GM19025 (cell line): ENCODE measurements around the gene MYH7B.

Experiments
- ATAC-seq: cut with Tn5 transposase; IDR thresholded peaks from one replicate; pipeline ENCODE4 v1.9.1; 2021; ENCODE audit warnings: mild to moderate bottlenecking, low read depth, moderate library complexity; ENCODE audit not compliant: unreplicated experiment

The MYH7B gene

DNA sequence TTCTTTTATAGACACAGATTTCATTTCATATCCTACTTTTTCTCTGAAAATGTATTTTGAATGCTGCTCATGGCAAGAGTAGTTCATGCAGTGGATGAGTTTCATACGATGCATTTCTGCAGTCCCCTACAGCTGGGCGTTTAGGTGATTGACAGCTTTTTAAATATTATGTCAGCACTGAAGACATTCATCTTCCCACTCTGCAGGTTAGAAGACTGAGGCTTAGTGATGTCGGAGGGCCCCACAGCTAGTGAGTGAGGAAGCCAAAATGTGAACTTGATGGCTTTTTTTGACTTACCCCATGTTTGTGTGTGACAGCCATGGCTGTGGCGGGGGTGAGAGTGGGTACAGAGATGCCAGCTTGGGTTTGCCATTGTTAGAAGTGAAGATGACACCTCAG lies 33.5 kb downstream of the MYH7B start:
- ATAC-seq, result no peak

DNA sequence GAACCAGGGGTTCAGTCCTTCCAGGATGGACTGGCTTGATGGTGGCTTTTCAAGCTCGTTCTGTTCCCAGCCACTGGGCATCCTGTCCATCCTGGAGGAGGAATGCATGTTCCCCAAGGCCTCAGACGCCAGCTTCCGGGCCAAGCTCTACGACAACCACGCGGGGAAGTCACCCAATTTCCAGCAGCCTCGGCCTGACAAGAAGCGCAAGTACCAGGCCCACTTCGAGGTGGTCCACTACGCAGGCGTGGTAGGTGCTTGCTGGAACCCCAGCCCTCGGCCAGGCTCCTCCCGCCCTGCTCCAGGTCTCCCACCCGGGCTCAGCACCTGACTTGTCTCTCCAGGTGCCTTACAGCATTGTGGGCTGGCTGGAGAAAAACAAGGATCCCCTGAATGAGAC lies 34.0 kb downstream of the MYH7B start:
- ATAC-seq, result no peak

DNA sequence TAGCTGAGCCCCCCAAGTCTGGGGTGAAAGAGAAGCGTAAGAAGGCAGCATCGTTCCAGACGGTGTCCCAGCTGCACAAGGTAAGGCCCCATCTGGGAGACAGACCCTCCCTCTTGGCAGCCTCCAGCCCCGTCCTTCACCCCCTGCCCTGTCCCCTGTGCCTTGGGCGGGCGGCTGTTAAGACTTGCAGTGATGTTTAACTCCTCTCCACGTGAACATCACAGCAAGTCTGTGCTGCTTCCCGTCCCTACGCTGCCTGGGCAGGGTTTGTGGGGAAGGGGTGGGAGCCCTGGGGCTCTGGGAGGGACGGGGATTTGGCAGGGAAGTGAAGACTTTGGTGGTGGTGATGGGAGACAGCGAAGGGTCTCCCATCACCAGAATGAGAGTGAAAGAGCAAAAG lies 34.6 kb downstream of the MYH7B start:
- no peak for ATAC-seq

DNA sequence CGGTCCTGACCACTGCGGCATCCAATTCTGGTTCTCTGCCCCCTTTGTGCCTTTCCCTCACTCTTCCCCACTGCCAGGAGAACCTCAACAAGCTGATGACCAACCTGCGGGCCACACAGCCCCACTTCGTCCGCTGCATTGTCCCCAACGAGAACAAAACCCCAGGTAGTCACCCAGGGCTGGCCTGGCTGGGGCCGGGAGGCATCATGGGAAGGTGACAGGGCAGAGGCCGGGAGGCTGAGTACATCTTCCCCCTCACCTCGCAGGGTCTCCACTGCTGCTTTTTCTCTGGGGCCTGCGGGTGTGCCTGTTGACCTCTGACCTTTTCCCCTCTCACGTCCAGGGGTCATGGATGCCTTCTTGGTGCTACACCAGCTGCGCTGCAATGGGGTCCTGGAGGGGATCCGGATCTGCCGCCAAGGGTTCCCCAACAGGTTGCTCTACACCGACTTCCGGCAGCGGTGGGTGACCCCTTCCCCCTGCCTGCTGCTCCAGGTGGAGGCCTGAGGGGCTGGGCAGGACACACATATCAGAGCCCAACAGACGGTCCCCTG lies 35.1 kb downstream of the MYH7B start:
- no peak for ATAC-seq

DNA sequence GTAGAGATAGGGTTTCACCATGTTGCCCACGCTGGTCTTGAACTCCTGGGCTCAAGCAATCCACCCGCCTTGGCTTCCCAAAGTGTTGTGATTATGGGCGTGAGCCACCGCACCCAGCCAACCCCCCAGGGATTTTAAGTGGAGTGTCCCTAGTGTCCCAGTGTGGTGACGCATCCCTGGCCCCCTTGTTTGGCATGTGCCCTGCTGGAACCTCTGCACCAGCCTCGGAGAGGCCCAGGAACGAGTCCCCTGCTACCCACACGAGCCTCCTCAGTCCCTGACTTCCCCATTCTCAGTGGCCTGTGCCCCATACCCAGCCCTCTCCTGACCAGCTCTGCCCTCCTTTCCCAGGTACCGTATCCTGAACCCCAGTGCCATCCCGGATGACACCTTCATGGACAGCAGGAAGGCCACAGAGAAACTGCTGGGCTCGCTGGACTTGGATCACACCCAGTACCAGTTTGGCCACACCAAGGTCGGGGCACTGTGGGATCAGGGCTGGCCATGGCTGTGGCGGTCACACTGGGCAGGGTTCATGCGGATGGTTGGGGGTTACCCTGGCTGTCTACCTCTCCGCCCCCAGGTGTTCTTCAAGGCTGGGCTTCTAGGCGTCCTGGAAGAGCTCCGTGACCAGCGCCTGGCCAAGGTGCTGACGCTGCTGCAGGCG lies 37.2 kb downstream of the MYH7B start:
- ATAC-seq, result no peak

DNA sequence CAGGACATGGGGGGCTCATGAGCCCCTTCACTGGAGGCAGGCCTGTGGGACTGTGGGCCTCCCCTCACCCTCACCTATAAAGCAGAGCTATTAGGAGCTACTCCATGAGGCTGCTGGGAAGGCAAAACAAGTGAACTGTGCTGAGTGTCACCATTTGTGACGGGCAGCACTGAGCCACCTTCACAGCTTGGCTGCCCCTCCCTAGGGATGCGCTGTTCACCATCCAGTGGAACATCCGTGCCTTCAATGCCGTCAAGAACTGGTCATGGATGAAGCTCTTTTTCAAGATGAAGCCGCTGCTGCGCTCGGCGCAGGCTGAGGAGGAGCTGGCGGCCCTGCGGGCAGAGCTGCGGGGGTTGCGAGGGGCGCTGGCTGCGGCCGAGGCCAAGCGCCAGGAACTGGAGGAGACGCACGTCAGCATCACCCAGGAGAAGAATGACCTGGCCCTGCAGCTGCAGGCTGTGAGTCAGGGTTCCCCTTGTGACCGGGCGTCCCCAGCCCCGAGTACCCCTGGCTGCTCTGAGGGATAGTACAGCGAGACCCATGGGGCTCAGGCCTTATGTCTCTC lies 38.4 kb downstream of the MYH7B start:
- ATAC-seq, result no peak

DNA sequence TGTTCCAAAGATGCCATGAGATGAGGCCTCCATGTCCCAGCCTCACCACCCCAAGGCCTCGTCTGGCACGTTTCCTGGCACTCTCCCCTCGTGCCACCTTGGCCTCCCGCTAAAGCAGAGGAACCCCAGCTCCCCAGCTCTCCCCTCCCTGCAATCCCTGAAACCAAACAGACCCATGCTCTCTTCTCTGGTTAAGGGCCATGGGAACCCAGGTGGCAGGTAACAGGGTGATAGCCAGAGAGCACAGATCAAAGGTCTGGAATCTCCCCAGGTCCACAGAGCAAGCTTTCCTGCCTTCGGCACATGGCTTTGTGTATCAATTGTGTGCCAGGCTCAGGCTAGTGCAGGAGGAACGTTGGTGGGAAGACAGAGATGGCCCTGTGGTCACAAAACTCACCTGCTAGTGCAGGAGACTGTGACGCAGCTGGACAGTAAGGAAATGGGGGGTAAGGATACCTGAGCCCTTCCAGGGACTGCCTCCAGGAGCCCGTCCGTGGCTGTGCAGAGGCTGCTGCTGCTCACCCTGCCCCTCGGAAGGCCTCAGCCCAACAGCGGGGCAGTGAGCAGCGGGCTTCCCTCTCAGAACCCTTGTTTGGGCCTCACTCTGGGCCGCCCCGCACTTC lies 39.0 kb downstream of the MYH7B start:
- ATAC-seq, result no peak

DNA sequence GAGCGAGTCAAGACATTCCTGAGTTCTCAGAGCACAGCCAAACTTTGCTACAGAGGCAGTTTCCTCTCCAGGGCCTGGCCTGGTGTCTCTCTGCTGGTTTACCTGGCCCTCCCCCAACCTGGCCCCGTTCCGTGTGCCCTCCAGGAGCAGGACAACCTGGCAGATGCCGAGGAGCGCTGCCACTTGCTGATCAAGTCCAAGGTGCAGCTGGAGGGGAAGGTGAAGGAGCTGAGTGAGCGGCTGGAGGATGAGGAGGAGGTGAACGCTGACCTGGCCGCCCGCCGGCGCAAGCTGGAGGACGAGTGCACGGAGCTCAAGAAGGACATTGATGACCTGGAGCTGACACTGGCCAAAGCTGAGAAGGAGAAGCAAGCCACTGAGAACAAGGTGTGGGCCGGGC lies 39.5 kb downstream of the MYH7B start:
- no peak for ATAC-seq

DNA sequence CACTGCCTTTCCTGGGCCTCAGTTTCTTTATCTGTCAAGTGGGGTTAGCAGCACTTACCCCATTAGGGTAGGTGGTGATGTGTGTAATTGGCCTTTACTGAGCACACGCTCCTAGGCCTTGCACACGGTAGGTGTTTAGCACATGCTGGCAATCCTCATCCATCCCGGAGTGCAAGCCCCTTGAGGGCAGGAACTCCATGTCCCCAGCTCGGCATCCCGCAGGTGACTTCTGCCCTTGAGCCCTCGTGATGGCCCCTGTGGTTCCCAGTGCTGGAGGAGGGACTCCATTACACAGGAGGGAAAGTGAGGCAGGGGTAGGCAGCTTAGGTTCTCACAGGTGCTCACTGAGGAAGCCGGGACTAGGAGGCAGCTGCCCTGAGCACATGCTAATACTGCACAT lies 40.0 kb downstream of the MYH7B start:
- no peak for ATAC-seq

DNA sequence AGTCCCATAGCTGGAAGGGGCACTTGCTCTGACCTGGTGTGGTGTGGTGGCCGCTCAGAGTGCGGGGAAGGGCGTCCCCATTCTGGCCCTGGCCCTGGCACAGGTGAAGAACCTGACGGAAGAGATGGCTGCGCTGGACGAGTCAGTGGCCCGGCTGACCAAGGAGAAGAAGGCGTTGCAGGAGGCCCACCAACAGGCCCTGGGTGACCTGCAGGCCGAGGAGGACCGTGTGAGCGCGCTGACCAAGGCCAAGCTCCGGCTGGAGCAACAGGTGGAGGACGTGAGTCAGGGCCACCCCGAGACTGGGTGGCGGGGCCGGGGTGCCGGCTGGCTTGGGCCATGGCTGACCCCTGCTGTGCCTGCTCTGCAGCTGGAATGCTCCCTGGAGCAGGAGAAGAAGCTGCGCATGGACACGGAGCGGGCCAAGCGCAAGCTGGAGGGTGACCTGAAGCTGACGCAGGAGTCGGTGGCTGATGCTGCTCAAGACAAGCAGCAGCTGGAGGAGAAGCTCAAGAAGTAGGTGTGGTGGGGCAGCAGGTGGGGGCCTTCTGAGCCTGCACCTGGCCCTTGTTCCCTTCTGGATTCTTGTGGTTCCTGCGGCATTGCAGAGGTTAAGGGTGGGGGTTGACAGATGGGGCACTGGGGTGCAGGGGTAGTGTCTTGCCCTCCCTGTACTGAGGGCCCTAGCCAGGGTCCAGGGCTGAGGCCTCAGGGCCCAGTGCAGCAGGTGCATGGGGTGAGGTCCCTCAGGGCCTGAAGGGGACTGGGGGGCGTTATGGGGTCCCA lies 40.8 kb downstream of the MYH7B start:
- ATAC-seq, result no peak

DNA sequence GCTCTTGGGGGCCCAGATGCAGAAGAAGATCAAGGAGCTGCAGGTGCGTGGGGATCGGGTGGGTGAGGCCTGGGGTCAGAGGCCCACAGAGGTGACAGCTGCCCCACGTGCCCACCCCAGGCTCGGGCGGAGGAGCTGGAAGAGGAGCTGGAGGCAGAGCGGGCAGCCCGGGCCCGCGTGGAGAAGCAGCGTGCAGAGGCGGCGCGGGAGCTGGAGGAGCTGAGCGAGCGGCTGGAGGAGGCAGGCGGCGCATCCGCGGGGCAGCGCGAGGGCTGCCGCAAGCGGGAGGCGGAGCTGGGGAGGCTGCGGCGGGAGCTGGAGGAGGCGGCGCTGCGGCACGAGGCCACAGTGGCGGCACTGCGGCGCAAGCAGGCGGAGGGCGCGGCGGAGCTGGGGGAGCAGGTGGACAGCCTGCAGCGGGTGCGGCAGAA lies 41.5 kb downstream of the MYH7B start:
- ATAC-seq, result no peak

DNA sequence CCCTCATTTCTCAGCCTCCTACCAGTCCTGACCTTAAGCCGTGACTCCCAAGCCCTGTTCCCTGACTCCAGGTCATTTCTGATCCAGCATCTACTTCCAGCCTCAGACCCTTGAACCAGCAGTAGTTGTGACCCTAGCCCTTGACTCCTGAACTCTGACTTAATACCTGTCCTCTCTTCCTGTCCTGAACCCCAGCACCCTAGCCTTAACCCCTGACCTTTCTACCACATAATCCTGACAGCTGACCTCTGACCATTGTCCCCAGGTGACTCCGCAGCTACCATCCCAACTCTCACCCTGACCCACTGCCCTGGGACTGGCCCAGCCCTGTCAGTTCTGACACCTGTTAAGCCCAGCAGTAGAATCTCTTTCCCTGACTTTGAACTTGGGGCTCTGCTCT lies 42.1 kb downstream of the MYH7B start:
- ATAC-seq, result no peak

DNA sequence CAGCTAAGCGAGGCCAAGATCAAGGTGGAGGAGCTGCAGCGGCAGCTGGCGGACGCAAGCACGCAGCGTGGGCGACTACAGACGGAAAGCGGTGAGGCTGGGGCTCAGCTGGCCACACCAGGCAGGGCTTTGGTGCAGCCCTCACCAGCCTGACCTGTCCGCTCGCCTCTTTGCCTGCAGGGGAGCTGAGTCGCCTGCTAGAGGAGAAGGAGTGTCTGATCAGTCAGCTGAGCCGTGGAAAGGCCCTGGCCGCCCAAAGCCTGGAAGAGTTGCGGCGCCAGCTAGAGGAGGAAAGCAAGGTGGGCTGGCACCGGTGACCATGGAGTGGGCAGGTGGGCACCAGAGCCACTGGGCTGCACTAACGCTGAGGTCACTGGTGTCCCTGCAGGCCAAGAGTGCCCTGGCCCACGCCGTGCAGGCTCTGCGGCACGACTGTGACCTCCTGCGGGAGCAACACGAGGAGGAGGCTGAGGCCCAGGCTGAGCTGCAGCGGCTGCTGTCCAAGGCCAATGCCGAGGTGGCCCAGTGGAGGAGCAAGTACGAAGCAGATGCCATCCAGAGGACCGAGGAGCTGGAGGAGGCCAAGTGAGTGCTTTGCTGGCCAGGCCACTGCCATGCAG lies 42.8 kb downstream of the MYH7B start:
- no peak for ATAC-seq

DNA sequence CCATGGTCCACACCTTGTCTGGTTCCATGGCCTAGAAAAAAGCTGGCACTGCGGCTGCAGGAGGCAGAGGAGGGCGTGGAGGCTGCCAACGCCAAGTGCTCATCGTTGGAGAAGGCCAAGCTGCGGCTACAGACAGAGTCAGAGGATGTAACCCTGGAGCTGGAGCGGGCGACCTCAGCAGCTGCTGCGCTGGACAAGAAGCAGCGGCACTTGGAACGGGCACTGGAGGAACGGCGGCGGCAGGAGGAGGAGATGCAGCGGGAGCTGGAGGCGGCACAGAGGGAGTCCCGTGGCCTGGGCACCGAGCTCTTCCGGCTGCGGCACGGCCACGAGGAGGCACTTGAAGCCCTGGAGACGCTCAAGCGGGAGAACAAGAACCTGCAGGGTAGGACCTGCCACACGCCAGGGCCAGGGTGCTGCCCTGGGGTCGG lies 43.4 kb downstream of the MYH7B start:
- no peak for ATAC-seq

DNA sequence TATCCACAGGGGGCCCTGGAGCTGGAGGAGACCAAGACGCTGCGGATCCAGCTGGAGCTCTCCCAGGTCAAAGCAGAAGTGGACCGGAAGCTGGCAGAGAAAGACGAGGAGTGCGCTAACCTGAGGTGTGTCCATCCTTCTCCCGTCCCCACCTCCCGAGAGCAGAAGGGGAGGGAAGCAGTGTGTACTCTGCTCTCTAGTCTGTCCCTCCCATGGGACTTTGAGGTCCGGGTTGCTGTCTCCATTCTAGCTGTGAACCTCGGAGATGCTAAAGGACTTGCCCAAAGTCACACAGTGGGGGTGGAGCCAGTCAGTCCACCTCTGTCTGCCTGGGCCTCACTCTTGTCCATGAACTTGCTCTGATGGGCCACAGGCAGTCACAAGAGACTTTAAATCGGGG lies 44.1 kb downstream of the MYH7B start:
- no peak for ATAC-seq

DNA sequence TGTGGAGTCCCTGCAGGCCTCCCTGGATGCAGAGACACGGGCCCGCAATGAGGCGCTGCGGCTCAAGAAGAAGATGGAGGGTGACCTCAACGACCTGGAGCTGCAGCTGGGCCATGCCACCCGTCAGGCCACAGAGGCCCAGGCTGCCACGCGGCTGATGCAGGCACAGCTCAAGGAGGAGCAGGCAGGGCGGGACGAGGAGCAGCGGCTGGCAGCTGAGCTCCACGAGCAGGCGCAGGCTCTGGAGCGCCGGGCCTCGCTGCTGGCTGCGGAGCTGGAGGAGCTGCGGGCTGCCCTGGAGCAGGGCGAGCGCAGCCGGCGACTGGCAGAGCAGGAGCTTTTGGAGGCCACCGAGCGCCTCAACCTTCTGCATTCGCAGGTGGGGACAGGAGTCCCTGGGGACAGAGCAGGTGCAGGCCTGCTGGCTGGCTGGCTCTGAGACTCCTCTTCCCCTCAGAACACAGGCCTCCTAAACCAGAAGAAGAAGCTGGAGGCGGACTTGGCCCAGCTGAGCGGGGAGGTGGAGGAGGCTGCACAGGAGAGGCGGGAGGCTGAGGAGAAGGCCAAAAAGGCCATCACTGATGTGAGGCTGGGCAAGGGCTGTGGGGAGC lies 44.7 kb downstream of the MYH7B start:
- ATAC-seq, result no peak

DNA sequence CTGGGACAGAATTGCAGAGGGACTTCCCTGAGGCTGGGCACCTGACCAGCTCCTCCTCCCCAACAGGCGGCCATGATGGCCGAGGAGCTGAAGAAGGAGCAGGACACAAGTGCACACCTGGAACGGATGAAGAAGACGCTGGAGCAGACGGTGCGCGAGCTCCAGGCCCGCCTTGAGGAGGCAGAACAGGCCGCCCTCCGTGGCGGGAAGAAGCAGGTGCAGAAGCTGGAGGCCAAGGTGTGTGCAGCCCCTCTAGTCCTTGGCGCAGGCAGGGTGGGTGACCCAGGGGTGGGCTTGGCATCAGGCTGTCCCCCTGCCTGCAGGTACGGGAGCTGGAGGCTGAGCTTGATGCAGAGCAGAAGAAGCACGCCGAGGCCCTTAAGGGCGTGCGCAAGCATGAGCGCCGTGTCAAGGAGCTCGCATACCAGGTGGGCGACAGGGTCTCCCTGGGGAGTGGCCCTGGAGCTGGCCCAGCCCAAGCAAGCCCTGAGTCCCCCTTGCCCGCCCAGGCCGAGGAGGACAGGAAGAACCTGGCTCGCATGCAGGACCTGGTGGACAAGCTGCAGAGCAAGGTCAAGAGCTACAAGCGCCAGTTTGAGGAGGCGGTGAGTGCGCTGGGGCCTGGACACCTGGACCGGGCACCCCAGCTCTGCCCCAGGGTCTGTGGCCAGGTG lies 45.4 kb downstream of the MYH7B start:
- ATAC-seq, result no peak

DNA sequence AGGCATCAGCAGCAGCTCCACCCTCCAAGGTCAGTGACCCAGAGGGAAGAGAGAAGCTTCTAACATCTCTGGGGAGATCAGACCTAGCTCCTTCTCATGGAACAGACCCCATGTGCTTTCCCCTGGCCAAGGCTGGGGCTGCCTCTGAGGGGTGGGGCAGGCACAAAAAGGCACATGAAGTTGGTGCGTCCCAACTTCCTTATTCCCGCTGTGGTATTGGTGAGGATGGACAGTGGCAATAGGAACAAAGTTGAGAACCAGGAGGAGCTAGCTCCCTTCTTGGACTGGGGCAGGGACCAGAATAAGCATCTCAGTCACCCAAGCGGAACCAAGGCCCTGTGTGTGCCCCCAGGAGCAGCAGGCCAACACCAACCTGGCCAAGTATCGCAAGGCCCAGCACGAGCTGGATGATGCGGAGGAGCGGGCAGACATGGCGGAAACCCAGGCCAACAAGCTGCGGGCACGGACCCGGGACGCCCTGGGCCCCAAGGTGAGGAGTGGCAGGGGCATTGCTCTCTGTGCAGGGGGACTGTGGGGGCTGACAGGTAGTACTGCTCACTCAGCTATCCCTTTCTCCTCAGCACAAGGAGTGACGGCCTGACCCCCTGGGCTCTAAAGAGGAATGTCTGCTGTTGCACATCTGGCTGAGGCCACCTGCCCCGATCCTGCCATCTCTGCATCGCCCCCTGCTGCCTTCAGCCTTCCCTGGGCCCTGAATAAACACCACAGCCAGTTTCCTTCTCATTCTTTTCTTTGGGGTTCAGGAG lies 46.1 kb downstream of the MYH7B start:
- ATAC-seq, result no peak
